SK-N-SH (cell line): ENCODE measurements around the gene CASQ1.

Experiments
- CHD2 ChIP-seq: fragments of 150-350 bp; IDR thresholded peaks from 2 replicates; pipeline ENCODE4 v1.6.1; 2018; ENCODE audit warnings: low read length; ENCODE audit not compliant: partially characterized antibody
- EP300 ChIP-seq, 2 experiments: IDR thresholded peaks; 2 replicates each; pipeline versions ENCODE4 v1.4.0 to v1.6.1; 2012; ENCODE audit warnings: borderline replicate concordance in 1 of 2, low read depth in 1 of 2, low read length in 1 of 2
- EZH2phosphoT487 ChIP-seq: fragments of 200-600 bp; sonication (generic); IDR thresholded peaks from 2 replicates; pipeline ENCODE4 v1.6.1; 2017; ENCODE audit warnings: low read depth, mixed run types, mild to moderate bottlenecking, antibody characterized with exemption, moderate library complexity, borderline replicate concordance
- FOSL2 ChIP-seq: IDR thresholded peaks from 2 replicates; pipeline ENCODE4 v1.4.0; 2012; ENCODE audit warnings: low read depth, mild to moderate bottlenecking, moderate library complexity, borderline replicate concordance
- POLR2AphosphoS5 ChIP-seq: IDR thresholded peaks from 2 replicates; pipeline ENCODE4 v1.6.1; 2012; ENCODE audit warnings: low read depth, low read length
- RCOR1 ChIP-seq: fragments of 150-350 bp; IDR thresholded peaks from 2 replicates; pipeline ENCODE4 v1.6.1; 2017; ENCODE audit warnings: antibody characterized with exemption, low read length
- RFX5 ChIP-seq: IDR thresholded peaks from 2 replicates; pipeline ENCODE4 v1.6.1; 2012; ENCODE audit warnings: mild to moderate bottlenecking, improper control_type of control experiment, low read length
- TEAD4 ChIP-seq: IDR thresholded peaks from 2 replicates; pipeline ENCODE4 v1.4.0; 2012; ENCODE audit warnings: mild to moderate bottlenecking, borderline replicate concordance; ENCODE audit not compliant: insufficient read depth
- YY1 ChIP-seq: IDR thresholded peaks from 2 replicates; pipeline ENCODE4 v1.4.0; 2012; ENCODE audit warnings: low read depth, mild to moderate bottlenecking
- TF ChIP-seq, protein P1 (sequence below): fragments of 150-350 bp; IDR thresholded peaks from 2 replicates; pipeline ENCODE4 v1.6.1; 2017; ENCODE audit warnings: antibody characterized with exemption, low read length, low read depth, borderline replicate concordance
- TF ChIP-seq, protein P2 (sequence below): IDR thresholded peaks from 2 replicates; pipeline ENCODE4 v1.4.0; 2012; ENCODE audit warnings: low read depth
- TF ChIP-seq, protein P3 (sequence below): fragments of 200-600 bp; sonication (generic); IDR thresholded peaks from 2 replicates; pipeline ENCODE4 v1.6.1; 2017; ENCODE audit warnings: antibody characterized with exemption, mild to moderate bottlenecking, moderate library complexity
- TF ChIP-seq, protein P4 (sequence below): IDR thresholded peaks from 2 replicates; pipeline ENCODE4; 2012

DNA sequence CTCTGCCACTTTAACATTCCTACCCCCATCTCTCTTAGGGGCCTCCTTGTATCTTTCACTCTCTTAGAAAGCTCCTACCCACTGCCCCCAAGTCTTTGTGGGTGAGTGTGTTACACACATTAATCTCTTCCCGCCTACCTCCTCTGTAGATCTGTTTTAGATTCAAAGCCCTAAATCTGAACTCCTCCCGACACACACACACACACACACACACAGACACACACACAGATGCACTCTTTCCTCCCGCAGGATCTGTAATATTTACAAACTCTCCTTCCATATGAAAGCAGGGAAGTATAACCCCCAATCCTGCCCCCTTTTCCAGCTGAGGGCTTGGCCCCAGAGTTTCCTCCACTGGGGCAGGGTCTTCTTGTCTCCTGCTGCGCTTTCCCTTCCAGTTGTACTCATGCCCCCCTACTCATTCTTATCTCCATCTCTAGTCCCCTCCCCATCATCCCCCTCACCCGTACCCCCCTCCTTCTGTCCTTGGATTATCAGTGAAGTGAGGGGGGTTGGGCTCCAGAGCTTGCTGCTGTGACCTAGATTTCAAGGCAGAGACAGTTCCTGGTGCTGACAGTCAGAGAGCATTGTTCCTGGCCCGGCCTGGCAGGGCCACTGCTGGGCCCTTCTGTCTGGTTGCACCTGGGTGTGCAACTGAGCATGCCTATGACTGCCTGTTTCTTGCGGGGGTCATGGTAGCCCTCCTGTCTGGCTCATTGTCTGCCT is 19.1 kb downstream of the CASQ1 start:
- TF ChIP-seq, protein P1, sequence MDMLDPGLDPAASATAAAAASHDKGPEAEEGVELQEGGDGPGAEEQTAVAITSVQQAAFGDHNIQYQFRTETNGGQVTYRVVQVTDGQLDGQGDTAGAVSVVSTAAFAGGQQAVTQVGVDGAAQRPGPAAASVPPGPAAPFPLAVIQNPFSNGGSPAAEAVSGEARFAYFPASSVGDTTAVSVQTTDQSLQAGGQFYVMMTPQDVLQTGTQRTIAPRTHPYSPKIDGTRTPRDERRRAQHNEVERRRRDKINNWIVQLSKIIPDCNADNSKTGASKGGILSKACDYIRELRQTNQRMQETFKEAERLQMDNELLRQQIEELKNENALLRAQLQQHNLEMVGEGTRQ = no peak
- TF ChIP-seq POLR2AphosphoS5 (no peak; the same call in 1 of the 2 replicates), YY1 (no peak), RFX5 (no peak), FOSL2 (no peak), EZH2phosphoT487 (no peak), CHD2 (peak; percentile 70), RCOR1 (no peak), EP300 (IDR thresholded peaks at IDR 0.05; ENCODE audit: borderline replicate concordance in 1 of 2, low read depth in 1 of 2, low read length in 1 of 2) (0 out of 4 replicates have a peak, but pooled peaks of 1 of the 2 experiments have one; percentile 17), TEAD4 (no peak)
- TF ChIP-seq, protein P2, sequence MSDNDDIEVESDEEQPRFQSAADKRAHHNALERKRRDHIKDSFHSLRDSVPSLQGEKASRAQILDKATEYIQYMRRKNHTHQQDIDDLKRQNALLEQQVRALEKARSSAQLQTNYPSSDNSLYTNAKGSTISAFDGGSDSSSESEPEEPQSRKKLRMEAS = no peak
- TF ChIP-seq, protein P3, sequence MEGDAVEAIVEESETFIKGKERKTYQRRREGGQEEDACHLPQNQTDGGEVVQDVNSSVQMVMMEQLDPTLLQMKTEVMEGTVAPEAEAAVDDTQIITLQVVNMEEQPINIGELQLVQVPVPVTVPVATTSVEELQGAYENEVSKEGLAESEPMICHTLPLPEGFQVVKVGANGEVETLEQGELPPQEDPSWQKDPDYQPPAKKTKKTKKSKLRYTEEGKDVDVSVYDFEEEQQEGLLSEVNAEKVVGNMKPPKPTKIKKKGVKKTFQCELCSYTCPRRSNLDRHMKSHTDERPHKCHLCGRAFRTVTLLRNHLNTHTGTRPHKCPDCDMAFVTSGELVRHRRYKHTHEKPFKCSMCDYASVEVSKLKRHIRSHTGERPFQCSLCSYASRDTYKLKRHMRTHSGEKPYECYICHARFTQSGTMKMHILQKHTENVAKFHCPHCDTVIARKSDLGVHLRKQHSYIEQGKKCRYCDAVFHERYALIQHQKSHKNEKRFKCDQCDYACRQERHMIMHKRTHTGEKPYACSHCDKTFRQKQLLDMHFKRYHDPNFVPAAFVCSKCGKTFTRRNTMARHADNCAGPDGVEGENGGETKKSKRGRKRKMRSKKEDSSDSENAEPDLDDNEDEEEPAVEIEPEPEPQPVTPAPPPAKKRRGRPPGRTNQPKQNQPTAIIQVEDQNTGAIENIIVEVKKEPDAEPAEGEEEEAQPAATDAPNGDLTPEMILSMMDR = no peak
- TF ChIP-seq, protein P4, sequence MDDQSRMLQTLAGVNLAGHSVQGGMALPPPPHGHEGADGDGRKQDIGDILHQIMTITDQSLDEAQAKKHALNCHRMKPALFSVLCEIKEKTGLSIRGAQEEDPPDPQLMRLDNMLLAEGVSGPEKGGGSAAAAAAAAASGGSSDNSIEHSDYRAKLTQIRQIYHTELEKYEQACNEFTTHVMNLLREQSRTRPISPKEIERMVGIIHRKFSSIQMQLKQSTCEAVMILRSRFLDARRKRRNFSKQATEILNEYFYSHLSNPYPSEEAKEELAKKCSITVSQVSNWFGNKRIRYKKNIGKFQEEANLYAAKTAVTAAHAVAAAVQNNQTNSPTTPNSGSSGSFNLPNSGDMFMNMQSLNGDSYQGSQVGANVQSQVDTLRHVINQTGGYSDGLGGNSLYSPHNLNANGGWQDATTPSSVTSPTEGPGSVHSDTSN = no peak
